HG03442 (cell line): ENCODE data around the gene C22orf23.

Experiments used
- ATAC-seq: cut with Tn5 transposase; IDR thresholded peaks from one replicate; pipeline ENCODE4 v1.9.1; 2021; ENCODE audit warnings: mild to moderate bottlenecking, moderate library complexity; ENCODE audit not compliant: unreplicated experiment

The C22orf23 gene

DNA sequence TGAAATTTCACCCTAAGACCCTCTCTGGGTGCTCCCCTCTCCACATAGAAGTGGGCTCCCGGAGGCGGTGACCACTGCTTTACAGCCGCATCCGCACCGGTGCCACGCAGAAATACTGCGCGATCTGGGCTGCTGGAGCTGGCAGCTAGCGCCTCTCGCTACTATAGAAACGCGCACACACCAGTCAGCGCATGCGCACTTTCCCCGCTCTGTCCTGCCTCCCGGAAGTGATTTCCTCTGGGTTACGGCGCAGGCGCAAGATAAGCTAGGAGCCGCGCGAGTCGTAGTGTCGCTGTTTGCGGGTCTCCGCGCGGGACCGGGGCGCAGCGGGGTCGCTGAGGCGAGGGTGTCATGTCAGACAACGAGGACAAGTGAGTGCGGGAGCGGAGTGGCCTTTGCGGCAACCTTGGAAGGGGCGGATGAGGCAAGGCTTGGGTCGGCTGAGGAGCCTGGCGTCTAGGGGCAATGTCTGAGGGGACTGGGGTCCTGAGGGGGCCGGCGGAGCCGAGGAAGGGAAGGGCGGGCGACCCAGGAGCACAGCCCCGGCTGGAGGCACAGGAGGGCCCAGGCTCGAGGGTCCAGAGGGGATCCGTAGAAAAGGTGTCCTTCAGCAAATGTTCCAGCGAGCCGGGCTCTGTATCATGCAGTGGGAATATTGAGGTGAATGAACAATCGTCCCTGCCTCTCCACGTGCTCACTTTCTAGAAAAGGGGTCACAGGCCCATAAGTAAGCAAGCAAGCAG is at the start of gene C22orf23, which contains the start of gene POLR2F:
Gene C22orf23 (minus strand): TSS at position 165 of the 743 bp plus-strand sequence. CDS start 452 bp downstream, outside the sequence.
Gene POLR2F (plus strand): TSS at position 263 of the 743 bp plus-strand sequence. CDS start 89 bp downstream, at position 352.
- ATAC-seq = peak; percentile 84

- no peak for ATAC-seq
Measured at GRCh38 chr22:37999640-38000272, 46.4 kb upstream of the C22orf23 start.

DNA sequence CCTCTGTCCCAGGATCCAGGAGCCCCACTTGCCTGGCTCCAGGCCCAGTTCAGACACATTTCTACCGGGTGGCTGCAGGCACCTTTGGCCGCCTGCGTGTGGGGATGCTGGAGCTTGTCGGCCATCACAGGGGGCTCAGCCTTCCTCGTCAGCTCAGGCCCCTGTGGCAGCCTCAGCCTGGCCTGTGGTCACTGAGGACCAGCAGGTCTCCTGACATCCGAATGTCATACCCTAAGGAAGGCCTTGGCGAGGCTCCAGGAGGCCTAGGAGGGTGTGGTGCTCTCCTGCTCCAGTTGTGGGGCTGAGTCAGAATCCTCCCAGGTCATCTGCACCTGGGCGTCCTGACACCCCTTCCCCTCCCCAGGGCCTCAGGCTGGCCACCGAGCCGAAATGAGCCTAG is 45.8 kb upstream of the C22orf23 start:
- ATAC-seq = no peak

- ATAC-seq = no peak
Measured at GRCh38 chr22:37998543-37998942, 45.1 kb upstream of the C22orf23 start.

- ATAC-seq = no peak
Measured at GRCh38 chr22:37996515-37997246, 43.3 kb upstream of the C22orf23 start.

DNA sequence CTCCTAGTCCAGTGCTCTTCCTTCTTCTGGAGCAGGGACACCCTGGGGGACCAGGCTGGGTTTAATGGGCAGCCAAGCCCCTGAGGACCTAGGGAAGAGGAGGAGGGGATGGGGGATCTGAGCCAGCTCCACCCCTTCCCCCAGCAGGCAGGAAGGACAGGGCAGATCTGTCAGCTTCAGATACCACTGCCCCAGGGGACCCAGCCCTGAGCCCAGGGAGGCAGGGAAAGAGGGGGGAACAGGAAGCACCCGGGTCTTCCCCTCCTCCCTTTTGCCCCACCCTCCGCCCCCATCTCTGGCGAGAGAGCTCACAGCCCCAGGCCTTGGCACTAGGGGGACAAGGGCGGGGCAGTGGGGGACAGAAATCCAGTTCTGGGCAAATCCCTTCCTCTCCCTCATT is 42.7 kb upstream of the C22orf23 start:
- ATAC-seq = no peak

- no peak for ATAC-seq
Measured at GRCh38 chr22:37995460-37995859, 42.1 kb upstream of the C22orf23 start.

DNA sequence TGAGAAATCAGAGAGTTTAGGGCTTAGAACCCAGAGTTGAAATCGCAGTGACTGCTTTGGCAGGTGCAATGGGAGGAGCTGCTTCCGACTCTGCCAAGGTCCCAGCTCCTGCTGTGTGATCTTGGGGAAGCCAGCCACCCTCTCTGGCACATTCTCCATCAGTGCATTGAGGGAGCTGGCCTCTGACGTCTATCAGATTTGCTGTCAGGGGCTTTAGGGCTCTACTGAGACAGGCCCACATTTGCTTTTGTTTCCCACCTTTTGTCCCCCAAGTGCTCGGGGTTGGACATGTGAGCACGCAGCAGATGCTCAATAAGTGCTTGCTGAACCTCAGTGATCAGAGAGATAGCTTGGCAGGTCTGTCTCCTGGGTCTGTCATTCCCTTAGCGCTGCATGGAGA is 41.6 kb upstream of the C22orf23 start:
- ATAC-seq = no peak

DNA sequence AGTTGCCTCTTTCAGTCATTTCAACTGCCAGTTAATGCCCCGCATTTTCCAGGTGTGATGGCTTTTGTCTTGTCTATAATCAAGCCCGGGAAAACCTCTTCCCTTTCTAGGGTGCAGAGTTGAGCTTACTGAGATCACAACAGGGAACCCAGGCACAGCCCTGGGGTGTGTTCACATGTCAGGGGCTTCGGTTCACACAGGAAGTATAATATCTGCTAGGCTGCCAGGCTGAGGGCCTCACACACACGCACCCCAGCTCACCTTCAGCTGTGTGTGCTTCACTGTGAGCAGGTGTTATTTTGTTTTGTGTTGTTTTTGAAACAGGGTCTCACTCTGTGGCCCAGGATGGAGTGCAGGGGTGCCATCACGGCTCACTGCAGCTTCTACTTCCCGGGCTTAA is 40.6 kb upstream of the C22orf23 start:
- no peak for ATAC-seq

GRCh38 chr22:37991731-37992442 is 38.5 kb upstream of the C22orf23 start:
- no peak for ATAC-seq

- ATAC-seq = no peak
Measured at GRCh38 chr22:37990862-37991261, 37.5 kb upstream of the C22orf23 start.

- no peak for ATAC-seq
Measured at GRCh38 chr22:37990301-37990700, 36.9 kb upstream of the C22orf23 start.

GRCh38 chr22:37989146-37990045 is 36.0 kb upstream of the C22orf23 start:
- no peak for ATAC-seq

DNA sequence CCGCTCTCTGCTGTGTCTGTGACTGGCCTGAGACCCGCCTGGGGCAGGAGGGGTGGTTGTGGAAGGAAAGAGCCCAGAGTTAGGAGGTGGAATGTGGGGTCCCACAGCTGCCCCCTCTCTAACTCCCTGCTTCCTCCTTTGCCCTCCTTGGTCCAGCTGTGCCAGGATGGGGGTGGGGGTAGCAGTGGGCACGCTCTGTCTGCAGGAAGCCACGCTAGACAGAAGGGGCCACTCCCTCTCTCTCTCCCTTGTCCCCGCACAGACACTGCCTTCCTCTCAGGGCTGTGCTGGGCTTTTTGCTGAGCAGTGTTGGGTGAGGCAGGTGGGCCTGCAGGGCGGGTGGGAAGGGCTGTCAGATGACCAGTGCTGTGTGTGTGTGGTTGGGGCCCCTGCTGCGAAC is 33.0 kb upstream of the C22orf23 start:
- no peak for ATAC-seq

DNA sequence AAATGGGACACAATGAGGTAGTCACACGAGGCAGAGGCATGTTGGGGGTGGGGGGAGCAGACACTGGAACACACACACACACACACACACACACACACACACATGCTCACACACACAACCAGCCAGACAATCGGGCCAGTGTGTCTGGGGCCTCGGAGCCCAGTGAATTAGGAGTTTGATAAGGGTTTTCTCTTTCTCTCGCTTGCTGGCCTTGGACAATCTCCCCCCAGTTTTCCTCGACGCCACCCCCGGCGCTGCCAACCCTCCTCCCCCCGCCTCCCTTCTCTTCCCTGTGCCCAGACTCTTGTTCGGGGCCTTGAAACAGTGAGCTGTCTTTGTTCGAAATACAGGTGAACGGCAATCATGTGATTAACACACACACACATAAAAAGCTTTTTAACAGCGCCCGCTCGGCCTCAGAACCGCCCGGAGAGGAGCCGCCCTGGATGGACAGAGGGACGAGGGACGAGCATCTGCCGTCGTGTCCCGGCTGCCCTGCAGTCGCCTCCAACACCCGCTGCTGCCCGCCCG is 32.4 kb upstream of the C22orf23 start:
- no peak for ATAC-seq

GRCh38 chr22:37985050-37985585 is 31.7 kb upstream of the C22orf23 start:
- ATAC-seq = no peak

DNA sequence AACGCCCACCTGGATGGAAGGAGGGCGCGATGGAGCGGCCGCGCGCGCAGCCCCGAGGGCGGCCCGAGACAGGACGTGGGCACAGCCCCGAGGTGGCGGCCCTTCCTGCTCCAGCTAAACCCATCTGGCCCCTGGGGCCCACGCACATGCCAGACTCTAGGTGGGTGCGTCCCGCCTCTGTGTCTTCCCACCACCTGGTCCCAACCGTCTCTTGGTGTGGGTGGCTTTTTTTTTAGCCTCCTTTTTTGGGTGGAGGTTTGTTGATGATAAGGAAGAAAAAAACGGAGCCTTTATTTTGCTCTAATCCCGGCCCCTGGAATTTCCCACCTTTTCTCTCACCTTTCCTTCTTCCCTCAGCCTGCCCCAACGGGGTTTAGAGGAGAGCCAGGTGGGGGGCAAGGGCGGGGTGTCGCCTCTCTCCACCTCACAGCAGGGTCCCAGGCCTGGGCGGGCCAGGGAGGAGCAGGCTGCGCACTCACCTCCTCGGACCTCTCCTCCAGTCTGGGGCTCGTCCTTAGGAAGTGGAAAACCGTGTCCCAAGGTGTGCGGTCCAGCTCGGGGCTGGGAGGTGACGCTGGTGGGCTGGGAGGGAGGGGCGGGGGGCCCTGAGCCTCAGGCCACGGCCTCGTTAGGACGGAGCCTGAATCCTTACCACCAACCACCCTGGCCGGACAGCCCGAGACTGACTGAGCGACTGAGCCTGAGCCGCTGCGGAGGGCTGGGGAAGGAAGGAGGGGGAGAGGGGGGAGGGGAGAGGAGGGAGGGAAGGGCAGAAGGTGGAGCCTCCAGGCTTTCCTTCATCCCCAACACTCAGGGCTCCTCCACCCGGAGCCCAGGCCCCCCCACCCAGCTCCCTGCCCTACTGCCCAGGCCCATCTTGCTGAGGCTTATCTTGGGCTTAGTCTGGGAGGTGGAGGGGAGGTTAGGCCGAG is 30.7 kb upstream of the C22orf23 start, which contains the start of gene SOX10:
Gene SOX10 (minus strand): TSS at position 696 of the 932 bp plus-strand sequence. CDS start 771 bp downstream, outside the sequence.
- no peak for ATAC-seq
